Measurements from ENCODE around the gene CCDC149. TPM values are rescaled to one million over a fixed set of nuclear protein-coding genes. Genes with fewer than 3 reads are reported as not detected.

The CCDC149 gene
- total and polyA plus RNA-seq, 2 of the 8 experiments (the other 6 are each of a cell fraction or from before 2014, with no cell fraction given) = 2.2 to 5.6 TPM

- H3K56ac ChIP-seq (replicated peaks; ENCODE audit: insufficient read length, low read depth, low read length) = no peak overlapping the region
- no peak overlapping the region for H3K4ac ChIP-seq (replicated peaks; ENCODE audit: insufficient read length, low read depth, low read length)
- DNase-seq (ENCODE audit: low read depth in 1 of 2, low spot score in 2 of 2) (no peak), FAIRE-seq (no peak)
- no peak overlapping the region for H4K5ac ChIP-seq (ENCODE audit: insufficient read length, low read depth, low read length)
- POLR2A ChIA-PET (ENCODE audit: partially characterized antibody) = interaction anchor here (1.0 kb wide), 1 partner anchor 23 kb away, joined by 3 read pairs; no protein-coding TSS in a partner anchor
- H3K79me1 ChIP-seq (ENCODE audit: low read depth, low read length) = no peaks in the 10 kb centered on the region
- 94% methylated on average over 5 of the region's 5 CpGs; no CpG with 5 or more reads in 1 of the 2 experiments for WGBS, 2 experiments (ENCODE audit: extremely low coverage in 1 of 2, insufficient coverage in 1 of 2, insufficient read length in 1 of 2, insufficient replicate concordance in 2 of 2, low coverage in 1 of 2, low lambda C conversion rate in 2 of 2, missing lambda C conversion rate in 1 of 2)
- H3K27ac ChIP-seq (ENCODE audit: low read depth, low read length) = no peak overlapping the region
- no peak overlapping the region for H3K4me2 ChIP-seq (ENCODE audit: insufficient read depth in 1 of 2, low read depth in 2 of 2, low read length in 2 of 2)
- H3K9me3 ChIP-seq (ENCODE audit: insufficient read depth in 2 of 2, low read depth in 1 of 2, low read length in 1 of 2) = no peaks in the 10 kb centered on the region
- H4K91ac ChIP-seq (replicated peaks; ENCODE audit: insufficient read length, low read length) = no peak overlapping the region
- H3K4me3 ChIP-seq (ENCODE audit: extremely low read depth in 1 of 4, insufficient read depth in 2 of 4, low read depth in 3 of 4, low read length in 4 of 4) = no peak overlapping the region
- H4K8ac ChIP-seq (ENCODE audit: extremely low read depth, insufficient read depth, low read length) = no peak overlapping the region
- TF ChIP-seq RBBP5 (IDR thresholded peaks at IDR 0.05; ENCODE audit: borderline replicate concordance, low read depth, low read length) = no peak
- TF ChIP-seq CTBP2 (IDR thresholded peaks at IDR 0.05; ENCODE audit: borderline replicate concordance, insufficient read depth, insufficient read length, low read length) = no peak
- TF ChIP-seq ATF2 (IDR thresholded peaks at IDR 0.05; ENCODE audit: low read length) = no peak
- no peak for TF ChIP-seq SRF (IDR thresholded peaks at IDR 0.05; ENCODE audit: low read depth, low read length)
- TF ChIP-seq SP4 (IDR thresholded peaks at IDR 0.05; ENCODE audit: low read length) = no peak
- TF ChIP-seq BCL11A (IDR thresholded peaks at IDR 0.05; ENCODE audit: low read depth in 2 of 2, low read length in 2 of 2) = no peak
- TF ChIP-seq TBP (IDR thresholded peaks at IDR 0.05; ENCODE audit: low read depth, low read length) = no peak
- TF ChIP-seq TAF1 (IDR thresholded peaks at IDR 0.05; ENCODE audit: low read depth, low read length) = no peak
- TF ChIP-seq CBX8 (IDR thresholded peaks at IDR 0.05; ENCODE audit: borderline replicate concordance, low read depth, low read length) = no peak
- no peak overlapping the region for H2BK15ac ChIP-seq (ENCODE audit: low read length)
- H3K27me3 ChIP-seq (replicated peaks in 1 of 4; ENCODE audit: control insufficient read depth in 3 of 4, extremely low read depth in 1 of 4, insufficient read depth in 3 of 4, low read length in 3 of 4) = no peaks in the 10 kb centered on the region
- no peak overlapping the region for H2AK5ac ChIP-seq (ENCODE audit: low read depth, low read length)
- no peak overlapping the region for H2BK20ac ChIP-seq (ENCODE audit: low read length)
- no peak overlapping the region for H3K14ac ChIP-seq (ENCODE audit: insufficient read length)
- no peak overlapping the region for H2AFZ ChIP-seq (ENCODE audit: low read length)
- no peaks in the 10 kb centered on the region for H3K36me3 ChIP-seq (ENCODE audit: control insufficient read depth in 2 of 4, insufficient read depth in 4 of 4, low read length in 3 of 4)
- H2BK120ac ChIP-seq (replicated peaks; ENCODE audit: low read depth, low read length) = no peak overlapping the region
- H3K79me2 ChIP-seq (ENCODE audit: control insufficient read depth in 1 of 2, insufficient read depth in 2 of 2, low read length in 2 of 2) = no peaks in the 10 kb centered on the region
- no peaks in the 10 kb centered on the region for H3K23me2 ChIP-seq (ENCODE audit: low read depth, low read length)
- H3K9ac ChIP-seq (replicated peaks in 1 of 4; ENCODE audit: extremely low read depth in 1 of 4, low read depth in 3 of 4, low read length in 3 of 4) = no peak overlapping the region
- H3K18ac ChIP-seq (ENCODE audit: extremely low read depth, low read length) = no peak overlapping the region
- peaks cover 0 to 5% (median under 1%) of the 10 kb centered on the region in 4 experiments; a peak in 1 of 7 replicates for H3K4me1 ChIP-seq (replicated peaks in 1 of 4; ENCODE audit: control insufficient read depth in 3 of 4, insufficient read depth in 4 of 4, low read length in 3 of 4)
- CTCF ChIA-PET (ENCODE audit: partially characterized antibody) = interaction anchor here (0.8 to 1.3 kb wide), 3 partner anchors 23 to 370 kb away, joined by 3 to 5 read pairs (median 3); no protein-coding TSS in a partner anchor
- no peak overlapping the region for H2BK5ac ChIP-seq (ENCODE audit: low read depth, low read length)
- H4K20me1 ChIP-seq (replicated peaks in 1 of 2; ENCODE audit: control insufficient read depth in 1 of 2, insufficient read depth in 2 of 2, low read length in 2 of 2) = no peaks in the 10 kb centered on the region
- H3K23ac ChIP-seq (ENCODE audit: insufficient read length) = no peak overlapping the region
- H2BK12ac ChIP-seq (ENCODE audit: low read depth, low read length) = no peak overlapping the region
Measured at GRCh38 chr4:24846716-24847115, 66.1 kb downstream of the CCDC149 start.
